Measurements from ENCODE around the gene CARS1. TPM values are rescaled to one million over a fixed set of nuclear protein-coding genes. Genes with fewer than 3 reads are reported as not detected.

Gene CARS1
- total RNA-seq, 4 donors from 2014 or later: 37.0 to 61.3 (median 52.3) TPM

GRCh38 chr11:3022300-3022967 is 34.8 kb downstream of the CARS1 start:
- intact Hi-C loops (cut with DNase I; ENCODE audit: low total_unique reads) (no loop called here), in situ Hi-C loops (cut with MboI; ENCODE audit: low pct_ligation_motif_present in 1 of 4, low pct_unique_long_range_greater_than_20kb in 1 of 4, low sequenced_read_pairs in 3 of 4) (loop anchor here in 1 of 4 donors (10.0 kb wide), 1 partner anchor 48 kb away; no protein-coding TSS in a partner anchor)
- Histone ChIP-seq H3K27ac (no peak overlapping the region), H3K36me3 (peaks cover 0 to 43% (median 23%) of the 10 kb centered on the region in 4 donors), H3K27me3 (no peaks in the 10 kb centered on the region), H3K4me1 (peaks cover 0 to 15% (median 5%) of the 10 kb centered on the region in 4 donors), H3K9me3 (no peaks in the 10 kb centered on the region), H3K4me3 (no peak overlapping the region)
- 82 to 94% methylated on average over 11 to 14 of the region's 14 CpGs for WGBS, 2 donors (ENCODE audit: low coverage in 1 of 2)
- no peak for TF ChIP-seq CTCF (IDR thresholded peaks at IDR 0.05)
- TF ChIP-seq EP300 (IDR thresholded peaks at IDR 0.05; ENCODE audit: low read depth): no peak
- no peak for TF ChIP-seq POLR2AphosphoS5 (IDR thresholded peaks at IDR 0.05)
- TF ChIP-seq POLR2A (IDR thresholded peaks at IDR 0.05): no peak
- no peak for DNase-seq

GRCh38 chr11:3021125-3021524 is 36.1 kb downstream of the CARS1 start:
- in situ Hi-C loops (cut with MboI; ENCODE audit: low pct_ligation_motif_present in 1 of 4, low pct_unique_long_range_greater_than_20kb in 1 of 4, low sequenced_read_pairs in 3 of 4) (loop anchor here in 1 of 4 donors (10.0 kb wide), 1 partner anchor 46 kb away; no protein-coding TSS in a partner anchor), intact Hi-C loops (cut with DNase I; ENCODE audit: low total_unique reads) (no loop called here)
- Histone ChIP-seq H3K4me3 (no peak overlapping the region), H3K9me3 (no peaks in the 10 kb centered on the region), H3K4me1 (peaks cover 0 to 15% (median 5%) of the 10 kb centered on the region in 4 donors), H3K27ac (no peak overlapping the region), H3K27me3 (no peaks in the 10 kb centered on the region), H3K36me3 (peaks cover 0 to 46% (median 21%) of the 10 kb centered on the region in 4 donors)
- WGBS, 2 donors (ENCODE audit: low coverage in 1 of 2): 20 to 57% methylated on average over 1 to 4 of the region's 4 CpGs
- DNase-seq: peak; percentile 61
- peak; percentile 35 to 70 (median 61) for TF ChIP-seq CTCF (IDR thresholded peaks at IDR 0.05)
- no peak for TF ChIP-seq POLR2AphosphoS5 (IDR thresholded peaks at IDR 0.05)

GRCh38 chr11:3020011-3020410 is 37.2 kb downstream of the CARS1 start:
- Histone ChIP-seq H3K27me3 (no peaks in the 10 kb centered on the region), H3K36me3 (peaks cover 0 to 48% (median 23%) of the 10 kb centered on the region in 4 donors), H3K4me1 (peaks cover 0 to 15% (median 5%) of the 10 kb centered on the region in 4 donors), H3K9me3 (no peaks in the 10 kb centered on the region), H3K4me3 (no peak overlapping the region), H3K27ac (no peak overlapping the region)
- intact Hi-C loops (cut with DNase I; ENCODE audit: low total_unique reads) (no loop called here), in situ Hi-C loops (cut with MboI; ENCODE audit: low pct_ligation_motif_present in 1 of 4, low pct_unique_long_range_greater_than_20kb in 1 of 4, low sequenced_read_pairs in 3 of 4) (loop anchor here in 1 of 4 donors (10.0 kb wide), 1 partner anchor 45 kb away; no protein-coding TSS in a partner anchor)
- no peak for TF ChIP-seq EP300 (IDR thresholded peaks at IDR 0.05; ENCODE audit: low read depth)
- TF ChIP-seq POLR2AphosphoS5 (IDR thresholded peaks at IDR 0.05): no peak
- no peak for TF ChIP-seq POLR2A (IDR thresholded peaks at IDR 0.05)
- no peak for TF ChIP-seq CTCF (IDR thresholded peaks at IDR 0.05)
- 94% methylated on average over 11 of the region's 12 CpGs; no CpG with 5 or more reads in 1 of the 2 donors for WGBS, 2 donors (ENCODE audit: low coverage in 1 of 2)
- DNase-seq: no peak

GRCh38 chr11:3018596-3018995 is 38.6 kb downstream of the CARS1 start:
- no peak overlapping the region for H3K4me3 ChIP-seq
- intact Hi-C loops (cut with DNase I; ENCODE audit: low total_unique reads): no loop called here
- no peaks in the 10 kb centered on the region for H3K9me3 ChIP-seq
- in situ Hi-C loops (cut with MboI; ENCODE audit: low pct_ligation_motif_present in 1 of 4, low pct_unique_long_range_greater_than_20kb in 1 of 4, low sequenced_read_pairs in 3 of 4): no loop called here
- H3K36me3 ChIP-seq: peaks cover 0 to 57% (median 24%) of the 10 kb centered on the region in 4 donors
- DNase-seq: no peak
- no peaks in the 10 kb centered on the region for H3K27me3 ChIP-seq
- peaks cover 0 to 15% (median 5%) of the 10 kb centered on the region in 4 donors for H3K4me1 ChIP-seq
- WGBS, 2 donors (ENCODE audit: low coverage in 1 of 2): 75% methylated on average over 5 of the region's 5 CpGs; no CpG with 5 or more reads in 1 of the 2 donors
- no peak overlapping the region for H3K27ac ChIP-seq
- TF ChIP-seq POLR2AphosphoS5 (IDR thresholded peaks at IDR 0.05): no peak
- no peak for TF ChIP-seq CTCF (IDR thresholded peaks at IDR 0.05)
- no peak for TF ChIP-seq EP300 (IDR thresholded peaks at IDR 0.05; ENCODE audit: low read depth)
- TF ChIP-seq POLR2A (IDR thresholded peaks at IDR 0.05): no peak

Data from transverse colon (tissue), 4 donors.